H1 (cell line): ENCODE results near the gene MPND. TPM values are rescaled to one million over a fixed set of nuclear protein-coding genes. Genes with fewer than 3 reads are reported as not detected.

ENCODE experiments used
- GTF2F1 ChIP-seq: IDR thresholded peaks from 2 replicates; pipeline ENCODE4 v1.6.1; 2012; ENCODE audit warnings: low read depth, low read length, improper control_type of control experiment, borderline replicate concordance
- SIX5 ChIP-seq: IDR thresholded peaks from 2 replicates; pipeline ENCODE4 v1.6.1; 2011; ENCODE audit warnings: mild to moderate bottlenecking, low read depth, low read length
- polyA plus RNA-seq, 7 experiments: library from polyadenylated mRNA; depleted of rRNA in 3 of 7; stranded (reverse) in 5 of 7; unstranded in 2 of 7; fragments of >200 nt in 5 of 7; fragments of 200-250 nt in 2 of 7; gene quantifications; 1 replicate in 5 of 7; 2 replicates in 1 of 7; 4 replicates in 1 of 7; pipeline versions ENCODE4 v1.2.1 to v1.2.3, GENCODE V29; 2011 to 2013; ENCODE audit warnings: missing spikeins in 2 of 7, mixed read lengths in 2 of 7
- total RNA-seq: library from RNA; stranded (reverse); fragmentation: NEBNext Ultra II Directional; extraction: Animal tissue kit (Norgen Biotek cat#: 25700); gene quantifications from 2 replicates; pipeline ENCODE4 v1.2.1, GENCODE V29; 2021
- TF ChIP-seq, protein P1 (sequence below): IDR thresholded peaks from 2 replicates; pipeline ENCODE4 v1.6.1; 2011; ENCODE audit warnings: low read depth, mild to moderate bottlenecking, low read length; ENCODE audit not compliant: insufficient read depth

Gene MPND
- total and polyA plus RNA-seq, 2 of the 8 experiments (the other 6 are each of a cell fraction or from before 2014, with no cell fraction given) = 22.9 to 27.7 TPM

DNA sequence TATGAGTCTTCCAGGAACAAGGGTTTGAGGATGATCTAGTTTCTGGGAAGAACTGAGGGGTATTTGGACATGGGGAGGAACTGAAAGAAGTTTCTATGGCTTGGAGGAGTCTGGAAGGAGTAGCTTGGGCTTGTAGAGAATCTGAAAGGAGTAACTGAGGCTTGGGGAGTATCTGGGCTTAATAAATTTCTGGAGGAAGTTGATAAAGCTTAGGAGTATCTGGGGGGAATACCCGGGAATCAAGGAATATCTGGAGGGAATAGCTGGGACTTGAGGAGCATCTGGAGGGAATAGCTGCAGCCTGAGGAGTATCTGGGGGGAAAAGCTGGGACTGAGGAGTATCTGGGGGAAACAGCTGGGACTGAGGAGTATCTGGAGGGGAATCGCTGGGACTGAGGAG lies 22.9 kb upstream of the MPND start (continued):
- no peak for TF ChIP-seq SIX5
- TF ChIP-seq, protein P1, sequence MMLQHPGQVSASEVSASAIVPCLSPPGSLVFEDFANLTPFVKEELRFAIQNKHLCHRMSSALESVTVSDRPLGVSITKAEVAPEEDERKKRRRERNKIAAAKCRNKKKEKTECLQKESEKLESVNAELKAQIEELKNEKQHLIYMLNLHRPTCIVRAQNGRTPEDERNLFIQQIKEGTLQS = no peak
- TF ChIP-seq GTF2F1 = no peak
